Testis (tissue), 3 donors: ENCODE measurements around the gene AKR1B1. TPM values are rescaled to one million over a fixed set of nuclear protein-coding genes. Genes with fewer than 3 reads are reported as not detected.

Experiments used
- DNase-seq: peaks from one replicate; pipeline ENCODE4 v3.0.0-alpha.2; 2019
- H3K27ac ChIP-seq, 2 donors: fragments of 200-600 bp; sonication (generic); one replicate each; pipeline ENCODE4 v1.5.1; 2019
- H3K27me3 ChIP-seq: fragments of 200-600 bp; sonication (generic); one replicate; pipeline ENCODE4 v1.5.1; 2019
- H3K36me3 ChIP-seq: fragments of 200-600 bp; sonication (generic); one replicate; pipeline ENCODE4 v1.5.1; 2017; ENCODE audit warnings: low read depth; ENCODE audit errors: missing control alignments
- H3K4me1 ChIP-seq: fragments of 200-600 bp; sonication (generic); one replicate; pipeline ENCODE4 v1.5.1; 2019
- H3K4me3 ChIP-seq, 2 donors: fragments of 200-600 bp; sonication (generic); one replicate each; pipeline ENCODE4 v1.5.1; 2017 to 2019
- H3K9me3 ChIP-seq: fragments of 200-600 bp; sonication (generic); one replicate; pipeline ENCODE4 v1.5.1; 2017
- CTCF ChIP-seq, 3 experiments: fragments of 450-650 bp in 2 of 3; fragments of 200-600 bp in 1 of 3; sonication (generic) in 1 of 3; IDR thresholded peaks; one replicate each; pipeline ENCODE4 v1.5.1; 2016 to 2019; ENCODE audit warnings: antibody characterized with exemption in 3 of 3, mild to moderate bottlenecking in 2 of 3, moderate library complexity in 1 of 3
- POLR2A ChIP-seq: fragments of 450-650 bp; IDR thresholded peaks from one replicate; pipeline ENCODE4 v1.6.1; 2017; ENCODE audit warnings: antibody characterized with exemption, mild to moderate bottlenecking, moderate library complexity
- WGBS, 2 donors: methylation state at CpG; one replicate each; pipeline ENCODE4 v1.1.5; 2018; 5-methylcytosine and 5-hydroxymethylcytosine counted together
- intact Hi-C: fragments of 100-400 bp; cut with DNase I; formaldehyde crosslinking; loops from one replicate; pipeline ENCODE4 v1.15.1; 2023; ENCODE audit warnings: low total_unique reads
- polyA plus RNA-seq: library from polyadenylated mRNA; stranded (reverse); fragments of 350-450 nt; fragmentation: Illumina TruSeq; extraction: RNeasy Lipid Tissue Mini Kit (QIAGEN cat#74804); gene quantifications from one replicate; pipeline ENCODE4 v1.2.3, GENCODE V29; 2014; ENCODE audit warnings: low read depth, low replicate concordance; ENCODE audit not compliant: insufficient read depth
- total RNA-seq, 2 donors: library from RNA; depleted of rRNA; stranded (reverse); fragments of >200 nt; gene quantifications; one replicate each; pipeline ENCODE4 v1.2.3, GENCODE V29; 2016

AKR1B1 gene
- total and polyA plus RNA-seq, 3 donors from 2014 or later = 99.8 to 129 (median 105) TPM

- TF ChIP-seq POLR2A (no peak), CTCF (IDR thresholded peaks at IDR 0.05) (no peak)
- Histone ChIP-seq H3K27ac (no peak overlapping the region), H3K36me3 (no peaks in the 10 kb centered on the region), H3K9me3 (no peaks in the 10 kb centered on the region), H3K4me3 (no peak overlapping the region), H3K4me1 (peaks cover 6% of the 10 kb centered on the region), H3K27me3 (no peaks in the 10 kb centered on the region)
- intact Hi-C loops = no loop called here
- 81 to 88% methylated on average over 1 of the region's 1 CpG for WGBS, 2 donors
- no peak for DNase-seq
Measured at GRCh38 chr7:134461916-134462315, 3.0 kb upstream of the AKR1B1 start.

- TF ChIP-seq POLR2A (no peak), CTCF (IDR thresholded peaks at IDR 0.05) (no peak)
- 85 to 87% methylated on average over 2 of the region's 2 CpGs for WGBS, 2 donors
- Histone ChIP-seq H3K9me3 (no peaks in the 10 kb centered on the region), H3K27me3 (no peaks in the 10 kb centered on the region), H3K36me3 (no peaks in the 10 kb centered on the region), H3K4me1 (peaks cover 6% of the 10 kb centered on the region), H3K27ac (no peak overlapping the region), H3K4me3 (no peak overlapping the region)
- intact Hi-C loops = loop anchor here (10.0 kb wide), 1 partner anchor 45 kb away; no protein-coding TSS in a partner anchor
- DNase-seq = no peak
Measured at GRCh38 chr7:134459981-134460380, 1.1 kb upstream of the AKR1B1 start.

GRCh38 chr7:134458341-134458805 is 527 bp downstream of the AKR1B1 start:
- H3K27ac ChIP-seq = peak overlapping the region; percentile 90 to 94
- intact Hi-C loops = loop anchor here (10.0 kb wide), 1 partner anchor 46 kb away; no protein-coding TSS in a partner anchor
- WGBS, 2 donors = 0 to 1% methylated on average over 15 to 28 of the region's 37 CpGs

GRCh38 chr7:134457210-134457609 is 1.7 kb downstream of the AKR1B1 start:
- Histone ChIP-seq H3K9me3 (no peaks in the 10 kb centered on the region), H3K27ac (no peak overlapping the region), H3K4me1 (peaks cover 17% of the 10 kb centered on the region), H3K36me3 (no peaks in the 10 kb centered on the region), H3K4me3 (no peak overlapping the region), H3K27me3 (no peaks in the 10 kb centered on the region)
- intact Hi-C loops = loop anchor here (10.0 kb wide), 1 partner anchor 48 kb away; no protein-coding TSS in a partner anchor
- no peak for DNase-seq
- WGBS, 2 donors = 77 to 88% methylated on average over 2 of the region's 2 CpGs
- no peak for TF ChIP-seq CTCF (IDR thresholded peaks at IDR 0.05)
- no peak for TF ChIP-seq POLR2A

More at GRCh38 chr7:134458341-134458805, 527 bp downstream of the AKR1B1 start:
- TF ChIP-seq CTCF (IDR thresholded peaks at IDR 0.05) (peak in 2 of 3 experiments; percentile 0 to 23), POLR2A (no peak)
- no peaks in the 10 kb centered on the region for H3K36me3 ChIP-seq
- H3K4me3 ChIP-seq = peak overlapping the region; percentile 92 to 93
- DNase-seq = peak; percentile 70
- no peaks in the 10 kb centered on the region for H3K27me3 ChIP-seq
- peaks cover 17% of the 10 kb centered on the region for H3K4me1 ChIP-seq
- H3K9me3 ChIP-seq = no peaks in the 10 kb centered on the region

GRCh38 chr7:134454277-134454676 is 4.6 kb downstream of the AKR1B1 start:
- Histone ChIP-seq H3K4me3 (no peak overlapping the region), H3K36me3 (no peaks in the 10 kb centered on the region), H3K27ac (peak overlapping the region in 1 of 2 donors; percentile 54), H3K9me3 (no peaks in the 10 kb centered on the region), H3K4me1 (peaks cover 13% of the 10 kb centered on the region), H3K27me3 (no peaks in the 10 kb centered on the region)
- DNase-seq = no peak
- intact Hi-C loops = loop anchor here (10.0 kb wide), 1 partner anchor 51 kb away; no protein-coding TSS in a partner anchor
- 37 to 54% methylated on average over 4 of the region's 4 CpGs for WGBS, 2 donors
- no peak for TF ChIP-seq POLR2A
